Medulla oblongata (tissue), 1 donor: ENCODE data around the gene CLMP.
"Not testable (repeated sequence)": the region's sequence is repeated elsewhere in the genome, so short reads cannot be mapped to it uniquely, and the experiment has no call there.

Source experiments
- DNase-seq: peaks from one replicate; pipeline ENCODE4 v3.0.0-alpha.2; 2015; ENCODE audit errors: extremely low spot score

CLMP gene

GRCh38 chr11:123168241-123168640, 26.8 kb downstream of the CLMP start:
- DNase-seq, result no peak

GRCh38 chr11:123166071-123166559, 28.9 kb downstream of the CLMP start:
- DNase-seq, result peak; percentile 64

GRCh38 chr11:123164732-123165450, 30.2 kb downstream of the CLMP start:
- DNase-seq, result no peak

- no peak for DNase-seq
Measured at GRCh38 chr11:123163621-123164020, 31.4 kb downstream of the CLMP start.

- DNase-seq, result no peak
Measured at GRCh38 chr11:123161376-123162030, 33.5 kb downstream of the CLMP start.

GRCh38 chr11:123159183-123159857, 35.7 kb downstream of the CLMP start:
- no peak for DNase-seq

- no peak for DNase-seq
Measured at GRCh38 chr11:123158033-123159003, 36.7 kb downstream of the CLMP start.

GRCh38 chr11:123152951-123153350, 42.1 kb downstream of the CLMP start:
- DNase-seq, result no peak

GRCh38 chr11:123152346-123152745, 42.7 kb downstream of the CLMP start:
- not testable (repeated sequence) for DNase-seq

- DNase-seq, result no peak
Measured at GRCh38 chr11:123151796-123152195, 43.3 kb downstream of the CLMP start.

- no peak for DNase-seq
Measured at GRCh38 chr11:123151366-123151765, 43.7 kb downstream of the CLMP start.

GRCh38 chr11:123150882-123151281, 44.2 kb downstream of the CLMP start:
- DNase-seq, result no peak

GRCh38 chr11:123148965-123149364, 46.1 kb downstream of the CLMP start:
- no peak for DNase-seq

- DNase-seq, result no peak
Measured at GRCh38 chr11:123145661-123146060, 49.4 kb downstream of the CLMP start.

GRCh38 chr11:123145220-123145619, 49.8 kb downstream of the CLMP start:
- DNase-seq, result no peak

- DNase-seq, result no peak
Measured at GRCh38 chr11:123144707-123145106, 50.3 kb downstream of the CLMP start.

- DNase-seq, result no peak
Measured at GRCh38 chr11:123143921-123144320, 51.1 kb downstream of the CLMP start.

GRCh38 chr11:123143476-123143875, 51.6 kb downstream of the CLMP start:
- DNase-seq, result no peak

- no peak for DNase-seq
Measured at GRCh38 chr11:123139206-123139605, 55.8 kb downstream of the CLMP start.

GRCh38 chr11:123137431-123138224, 57.4 kb downstream of the CLMP start:
- DNase-seq, result peak; percentile 77
